PC-3 (cell line): ENCODE results near the gene G6PD. TPM values are rescaled to one million over a fixed set of nuclear protein-coding genes. Genes with fewer than 3 reads are reported as not detected.
A peak's percentile ranks its signal among the peaks of the same experiment; 100 is the strongest.

Source experiments
- ATAC-seq: fragments of 200-7000 bp; cut with Tn5 transposase; 2 replicates; pipeline ENCODE4 v1.9.1; 2020; ENCODE audit warnings: mild to moderate bottlenecking, moderate library complexity
- BruUV-seq: library from RNA; stranded (reverse); fragments of 400-500 nt; replicated peaks from 2 replicates; lab custom pipeline; 2021; lab: Mats Ljungman, UMichigan
- CTCF ChIA-PET: fragments of 300-600 bp; sonication (Branson Sonifier 250); formaldehyde crosslinking; loops from one replicate; lab custom pipeline; 2022; ENCODE audit warnings: antibody characterized with exemption; lab: Charles Lee
- POLR2A ChIA-PET: fragments of 300-600 bp; sonication (Branson Sonifier 250); formaldehyde crosslinking; loops from one replicate; lab custom pipeline; 2022; ENCODE audit warnings: antibody characterized with exemption; ENCODE audit not compliant: unreplicated experiment; lab: Charles Lee
- DNase-seq: peaks from one replicate; pipeline ENCODE4 v3.0.0-alpha.2; 2015
- H2AFZ ChIP-seq: fragments of 300-600 bp; sonication (generic); 2 replicates; pipeline ENCODE4 v1.6.0; 2016; ENCODE audit warnings: antibody characterized with exemption, low read length
- H3F3A ChIP-seq: fragments of 300-600 bp; sonication (generic); one replicate; pipeline ENCODE4 v1.6.0; 2017; ENCODE audit warnings: antibody characterized with exemption, low read length, control low read depth, mild to moderate bottlenecking; ENCODE audit not compliant: unreplicated experiment
- H3K27ac ChIP-seq: fragments of 300-600 bp; sonication (generic); 2 replicates; pipeline ENCODE4 v1.5.1; 2016; ENCODE audit warnings: mild to moderate bottlenecking, low read length
- H3K27me3 ChIP-seq: fragments of 300-600 bp; sonication (generic); 2 replicates; pipeline ENCODE4 v1.6.1; 2016; ENCODE audit warnings: low read length, mixed read lengths
- H3K36me3 ChIP-seq: fragments of 300-600 bp; sonication (generic); 2 replicates; pipeline ENCODE4 v1.6.1; 2016; ENCODE audit warnings: low read depth, mixed run types, low read length, mixed read lengths
- H3K4me1 ChIP-seq: fragments of 300-600 bp; sonication (generic); 2 replicates; pipeline ENCODE4 v1.5.1; 2016; ENCODE audit warnings: low read length; ENCODE audit not compliant: insufficient read depth
- H3K4me2 ChIP-seq: fragments of 300-600 bp; sonication (generic); 2 replicates; pipeline ENCODE4 v1.6.0; 2016; ENCODE audit warnings: low read length
- H3K4me3 ChIP-seq: fragments of 300-600 bp; sonication (generic); 2 replicates; pipeline ENCODE4 v1.5.1; 2016; ENCODE audit warnings: mild to moderate bottlenecking, low read length, mixed read lengths
- H3K79me2 ChIP-seq: fragments of 300-600 bp; sonication (generic); 2 replicates; pipeline ENCODE4 v1.6.1; 2017; ENCODE audit warnings: low read length, mixed read lengths
- H3K9ac ChIP-seq: fragments of 300-600 bp; sonication (generic); 2 replicates; pipeline ENCODE4 v1.6.0; 2016; ENCODE audit warnings: mild to moderate bottlenecking, low read length
- H3K9me2 ChIP-seq: fragments of 300-600 bp; sonication (generic); replicated peaks from 2 replicates; pipeline ENCODE4 v1.6.1; 2016; ENCODE audit warnings: mixed run types, low read length, mixed read lengths
- H3K9me3 ChIP-seq: fragments of 300-600 bp; sonication (generic); 2 replicates; pipeline ENCODE4 v1.6.1; 2016; ENCODE audit warnings: low read length, mixed read lengths
- H4K20me1 ChIP-seq: fragments of 300-600 bp; sonication (generic); 2 replicates; pipeline ENCODE4 v1.6.1; 2016; ENCODE audit warnings: low read length, mixed read lengths
- CTCF ChIP-seq: fragments of 300-600 bp; sonication (generic); conservative IDR thresholded peaks from 2 replicates; pipeline ENCODE4 v1.5.1; 2017; ENCODE audit warnings: antibody characterized with exemption, low read depth, mild to moderate bottlenecking, low read length
- EZH2 ChIP-seq: fragments of 300-600 bp; sonication (generic); IDR thresholded peaks from one replicate; pipeline ENCODE4 v1.6.1; 2017; ENCODE audit warnings: antibody characterized with exemption, mild to moderate bottlenecking, low read length; ENCODE audit not compliant: unreplicated experiment
- EZH2phosphoT487 ChIP-seq: fragments of 300-600 bp; sonication (generic); IDR thresholded peaks from 2 replicates; pipeline ENCODE4 v1.6.1; 2018; ENCODE audit warnings: mild to moderate bottlenecking, antibody characterized with exemption, low read length, borderline replicate concordance
- intact Hi-C: fragments of 100-400 bp; cut with micrococcal nuclease; formaldehyde crosslinking; loops from 2 replicates; pipeline ENCODE4 v1.9.0; 2023
- total RNA-seq: library from RNA; depleted of rRNA; stranded (reverse); fragments of >200 nt; gene quantifications from 2 replicates; pipeline ENCODE4 v1.2.3, GENCODE V29; 2014

G6PD gene
- total RNA-seq, 1 experiment from 2014 or later = 121 TPM

- no peaks in the 10 kb centered on the region for H3K9me2 ChIP-seq
- H2AFZ ChIP-seq = peak overlapping the region; percentile 79
- peak overlapping the region; percentile 99 for H3K4me2 ChIP-seq
- peak; percentile 5; the same call in 1 of the 2 replicates for ATAC-seq
- intact Hi-C loops = no loop called here
- peak overlapping the region; percentile 92 for H3K4me3 ChIP-seq
- H3K36me3 ChIP-seq = no peaks in the 10 kb centered on the region
- no peaks in the 10 kb centered on the region for H3K9me3 ChIP-seq
- peaks cover 8% of the 10 kb centered on the region for H3K4me1 ChIP-seq
- H3K27me3 ChIP-seq = no peaks in the 10 kb centered on the region
- DNase-seq = peak; percentile 18
- H3F3A ChIP-seq = no peaks in the 10 kb centered on the region
- peak overlapping the region; percentile 95 for H3K9ac ChIP-seq
- TSS peak; percentile 64 for BruUV-seq
- TF ChIP-seq EZH2phosphoT487 = no peak
- no peak for TF ChIP-seq EZH2
- no peak for TF ChIP-seq CTCF
- no peaks in the 10 kb centered on the region for H4K20me1 ChIP-seq
- H3K79me2 ChIP-seq = peaks cover 12% of the 10 kb centered on the region
- ChIA-PET CTCF (no interaction called here), POLR2A (interaction anchor here (0.6 kb wide), 1 partner anchor 116 kb away, joined by 3 read pairs; no protein-coding TSS in a partner anchor)
- H3K27ac ChIP-seq = peak overlapping the region; percentile 55
Observed at GRCh38 chrX:154515090-154515965, 31.3 kb downstream of the G6PD start.

- no peak overlapping the region for H3K4me3 ChIP-seq
- no peaks in the 10 kb centered on the region for H3F3A ChIP-seq
- no peak overlapping the region for H3K27ac ChIP-seq
- 0 out of 2 replicates have a peak, but pooled peaks cover 3% of the 10 kb centered on the region for H3K36me3 ChIP-seq
- H4K20me1 ChIP-seq = no peaks in the 10 kb centered on the region
- CTCF ChIA-PET = no interaction called here
- peaks cover 12% of the 10 kb centered on the region for H3K79me2 ChIP-seq
- no TSS peak for BruUV-seq
- ATAC-seq (no peak), DNase-seq (no peak)
- no peak overlapping the region for H3K4me2 ChIP-seq
- no peak for TF ChIP-seq CTCF
- no peak for TF ChIP-seq EZH2
- TF ChIP-seq EZH2phosphoT487 = no peak
- POLR2A ChIA-PET = no interaction called here
- no peak overlapping the region for H3K9ac ChIP-seq
- peaks cover 8% of the 10 kb centered on the region for H3K4me1 ChIP-seq
- intact Hi-C loops = no loop called here
- no peaks in the 10 kb centered on the region for H3K9me2 ChIP-seq
- H3K27me3 ChIP-seq = no peaks in the 10 kb centered on the region
- H3K9me3 ChIP-seq = no peaks in the 10 kb centered on the region
- H2AFZ ChIP-seq = no peak overlapping the region
Observed at GRCh38 chrX:154513716-154514115, 32.9 kb downstream of the G6PD start.
